SIG-M5 (cell line): Measurements from ENCODE around the gene R3HDM2.

ENCODE experiments used
- DNase-seq: peaks from one replicate; lab custom pipeline; 2025; lab: John Stamatoyannopoulos, UW

R3HDM2 gene

GRCh38 chr12:57467212-57467874, 36.5 kb upstream of the R3HDM2 start:
- no peak for DNase-seq

DNA sequence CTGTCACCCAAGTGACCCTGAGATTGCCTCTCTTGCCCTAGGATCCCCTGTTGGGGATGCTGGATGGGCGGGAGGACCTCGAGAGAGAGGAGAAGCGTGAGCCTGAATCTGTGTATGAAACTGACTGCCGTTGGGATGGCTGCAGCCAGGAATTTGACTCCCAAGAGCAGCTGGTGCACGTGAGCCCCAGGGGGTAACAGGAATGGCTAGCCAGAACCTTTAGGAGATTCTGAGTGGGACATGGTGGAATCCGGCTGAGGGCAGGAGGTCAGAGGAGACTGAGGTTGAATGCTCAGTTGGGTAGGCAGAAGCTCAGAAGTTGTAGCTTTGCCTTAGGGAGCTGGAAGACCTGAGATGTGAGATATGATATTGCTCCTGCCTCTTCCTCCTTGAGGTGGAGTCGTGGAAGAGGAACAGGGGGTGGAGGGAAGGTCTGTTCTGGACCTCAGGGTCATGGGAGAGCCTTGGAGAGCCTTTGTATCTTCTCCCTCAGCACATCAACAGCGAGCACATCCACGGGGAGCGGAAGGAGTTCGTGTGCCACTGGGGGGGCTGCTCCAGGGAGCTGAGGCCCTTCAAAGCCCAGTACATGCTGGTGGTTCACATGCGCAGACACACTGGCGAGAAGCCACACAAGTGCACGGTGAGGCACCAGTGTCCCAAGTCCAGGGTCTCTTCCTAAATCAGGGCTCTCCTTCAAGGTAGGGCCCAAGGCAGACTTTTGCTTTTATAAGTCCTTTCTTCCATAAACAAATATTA, 35.1 kb upstream of the R3HDM2 start:
- no peak for DNase-seq

DNA sequence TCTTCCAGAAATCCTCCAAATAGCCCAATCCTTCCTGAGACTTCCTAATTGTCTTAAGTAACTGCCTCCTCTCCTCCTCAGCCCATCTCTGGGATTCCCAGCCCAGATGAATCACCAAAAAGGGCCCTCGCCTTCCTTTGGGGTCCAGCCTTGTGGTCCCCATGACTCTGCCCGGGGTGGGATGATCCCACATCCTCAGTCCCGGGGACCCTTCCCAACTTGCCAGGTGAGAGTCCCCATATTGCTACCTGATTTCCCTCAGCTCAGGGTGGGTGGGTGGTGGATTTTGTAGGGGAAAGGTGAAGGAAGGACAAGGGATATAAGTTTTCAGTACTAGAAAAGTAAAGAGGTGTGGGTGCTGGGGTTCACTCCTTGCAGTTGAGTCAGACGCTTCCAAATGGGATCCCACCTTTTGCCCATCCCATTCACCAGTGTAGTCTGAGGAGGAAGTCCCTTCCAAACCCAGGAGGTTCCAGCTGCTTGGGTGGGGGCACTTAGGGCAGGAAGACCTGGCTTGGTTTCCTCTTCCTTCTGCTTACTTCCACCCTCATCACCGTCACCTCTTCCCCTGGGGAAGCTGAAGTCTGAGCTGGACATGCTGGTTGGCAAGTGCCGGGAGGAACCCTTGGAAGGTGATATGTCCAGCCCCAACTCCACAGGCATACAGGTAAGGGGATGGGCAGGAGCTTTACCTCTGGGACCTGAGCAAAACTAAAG, 34.3 kb upstream of the R3HDM2 start:
- DNase-seq = no peak

DNA sequence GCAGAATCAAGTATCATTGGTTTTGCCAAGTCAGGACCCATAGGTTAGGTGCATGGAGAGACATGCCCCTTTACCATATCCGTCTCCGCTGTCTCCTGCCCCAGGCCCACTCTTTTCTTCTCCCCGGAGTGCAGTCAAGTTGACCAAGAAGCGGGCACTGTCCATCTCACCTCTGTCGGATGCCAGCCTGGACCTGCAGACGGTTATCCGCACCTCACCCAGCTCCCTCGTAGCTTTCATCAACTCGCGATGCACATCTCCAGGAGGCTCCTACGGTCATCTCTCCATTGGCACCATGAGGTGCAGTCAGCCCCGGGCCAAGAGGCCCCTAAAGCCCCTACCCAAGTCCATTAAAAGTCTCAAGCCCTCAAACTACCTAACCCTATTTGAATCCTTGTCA, 33.7 kb upstream of the R3HDM2 start:
- DNase-seq = no peak

GRCh38 chr12:57462912-57463253, 32.0 kb upstream of the R3HDM2 start:
- no peak for DNase-seq

- DNase-seq = no peak
Measured at GRCh38 chr12:57462251-57462911, 31.5 kb upstream of the R3HDM2 start.

GRCh38 chr12:57461917-57462250, 31.0 kb upstream of the R3HDM2 start:
- no peak for DNase-seq

- DNase-seq = no peak
Measured at GRCh38 chr12:57461276-57461916, 30.6 kb upstream of the R3HDM2 start.

GRCh38 chr12:57460841-57461275, 30.0 kb upstream of the R3HDM2 start:
- no peak for DNase-seq

GRCh38 chr12:57460468-57460784, 29.6 kb upstream of the R3HDM2 start:
- no peak for DNase-seq

GRCh38 chr12:57459750-57460467, 29.1 kb upstream of the R3HDM2 start, which contains the start of gene GLI1:
Gene GLI1, plus strand, starts transcription at chr12:57459785. Its CDS starts 3,907 bp downstream, at chr12:57463692.
- no peak for DNase-seq

GRCh38 chr12:57459055-57459749, 28.4 kb upstream of the R3HDM2 start:
- peak; percentile 85 for DNase-seq

DNA sequence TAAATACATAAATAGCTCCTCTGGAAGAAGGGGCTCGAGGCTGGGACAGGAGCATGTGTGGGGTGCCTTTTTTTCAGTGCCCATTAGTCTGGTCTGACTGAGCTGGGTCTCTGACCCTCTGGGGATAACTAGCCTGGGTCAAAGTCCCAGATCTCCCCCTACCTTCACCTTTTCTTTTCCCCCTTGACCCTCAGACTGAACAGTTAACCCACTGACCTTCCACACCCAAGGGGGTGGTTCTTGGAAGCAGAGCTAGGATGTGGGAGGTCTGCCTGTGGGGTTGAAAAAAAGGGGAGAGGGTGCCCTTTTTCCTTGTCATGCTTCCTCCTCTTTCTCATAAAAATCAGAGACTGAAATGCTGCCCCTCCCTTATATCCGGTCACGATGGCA, 27.8 kb upstream of the R3HDM2 start:
- no peak for DNase-seq

DNA sequence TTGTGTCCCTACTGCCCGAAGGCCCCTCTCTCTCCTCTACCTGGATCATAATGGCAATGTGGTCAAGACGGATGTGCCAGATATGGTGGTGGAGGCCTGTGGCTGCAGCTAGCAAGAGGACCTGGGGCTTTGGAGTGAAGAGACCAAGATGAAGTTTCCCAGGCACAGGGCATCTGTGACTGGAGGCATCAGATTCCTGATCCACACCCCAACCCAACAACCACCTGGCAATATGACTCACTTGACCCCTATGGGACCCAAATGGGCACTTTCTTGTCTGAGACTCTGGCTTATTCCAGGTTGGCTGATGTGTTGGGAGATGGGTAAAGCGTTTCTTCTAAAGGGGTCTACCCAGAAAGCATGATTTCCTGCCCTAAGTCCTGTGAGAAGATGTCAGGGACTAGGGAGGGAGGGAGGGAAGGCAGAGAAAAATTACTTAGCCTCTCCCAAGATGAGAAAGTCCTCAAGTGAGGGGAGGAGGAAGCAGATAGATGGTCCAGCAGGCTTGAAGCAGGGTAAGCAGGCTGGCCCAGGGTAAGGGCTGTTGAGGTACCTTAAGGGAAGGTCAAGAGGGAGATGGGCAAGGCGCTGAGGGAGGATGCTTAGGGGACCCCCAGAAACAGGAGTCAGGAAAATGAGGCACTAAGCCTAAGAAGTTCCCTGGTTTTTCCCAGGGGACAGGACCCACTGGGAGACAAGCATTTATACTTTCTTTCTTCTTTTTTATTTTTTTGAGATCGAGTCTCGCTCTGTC, 26.1 kb upstream of the R3HDM2 start:
- DNase-seq = no peak

GRCh38 chr12:57456145-57456700, 25.4 kb upstream of the R3HDM2 start:
- DNase-seq = no peak

DNA sequence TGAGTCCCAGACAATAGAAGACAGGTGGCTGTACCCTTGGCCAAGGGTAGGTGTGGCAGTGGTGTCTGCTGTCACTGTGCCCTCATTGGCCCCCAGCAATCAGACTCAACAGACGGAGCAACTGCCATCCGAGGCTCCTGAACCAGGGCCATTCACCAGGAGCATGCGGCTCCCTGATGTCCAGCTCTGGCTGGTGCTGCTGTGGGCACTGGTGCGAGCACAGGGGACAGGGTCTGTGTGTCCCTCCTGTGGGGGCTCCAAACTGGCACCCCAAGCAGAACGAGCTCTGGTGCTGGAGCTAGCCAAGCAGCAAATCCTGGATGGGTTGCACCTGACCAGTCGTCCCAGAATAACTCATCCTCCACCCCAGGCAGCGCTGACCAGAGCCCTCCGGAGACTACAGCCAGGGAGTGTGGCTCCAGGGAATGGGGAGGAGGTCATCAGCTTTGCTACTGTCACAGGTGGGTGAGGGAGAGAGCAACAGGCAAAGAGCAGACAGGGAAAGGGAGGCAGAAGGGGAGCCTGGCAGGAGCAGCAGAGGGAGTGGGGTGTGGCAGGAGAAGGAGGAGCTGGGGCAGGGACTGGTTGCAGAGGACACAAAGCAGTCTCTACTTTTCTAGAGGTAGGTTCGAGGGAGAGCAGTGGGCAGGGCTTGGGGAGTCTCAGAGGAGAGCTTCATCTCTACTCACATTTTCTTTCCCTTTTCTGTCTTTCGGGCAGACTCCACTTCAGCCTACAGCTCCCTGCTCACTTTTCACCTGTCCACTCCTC, 24.7 kb upstream of the R3HDM2 start:
- no peak for DNase-seq

GRCh38 chr12:57454566-57455373, 23.9 kb upstream of the R3HDM2 start, which contains the start of gene INHBE:
Gene INHBE, plus strand, starts transcription at chr12:57455307. Its CDS starts 230 bp downstream, at chr12:57455537.
- DNase-seq = no peak

GRCh38 chr12:57454213-57454565, 23.3 kb upstream of the R3HDM2 start:
- DNase-seq = no peak
